Body of pancreas (tissue), 4 donors: ENCODE results near the gene ADAMTS17. TPM values are rescaled to one million over a fixed set of nuclear protein-coding genes. Genes with fewer than 3 reads are reported as not detected.

ENCODE experiments used
- ATAC-seq: fragments of 150-250 bp; one replicate; pipeline ENCODE4 v1.9.1; 2016
- DNase-seq, 4 donors: peaks; one replicate each; pipeline ENCODE4 v3.0.0-alpha.2; 2019
- H3K27ac ChIP-seq, 4 donors: fragments of 200-600 bp; sonication (generic); 1 replicate in 3 of 4; 2 replicates in 1 of 4; pipeline versions ENCODE4 v1.5.1 to v1.6.1; 2016 to 2019; ENCODE audit warnings: mild to moderate bottlenecking in 1 of 4, mixed read lengths in 1 of 4, moderate library complexity in 1 of 4
- H3K27me3 ChIP-seq, 2 donors: fragments of 200-600 bp; sonication (generic); one replicate each; pipeline ENCODE4 v1.6.0; 2016; ENCODE audit warnings: mild to moderate bottlenecking in 1 of 2
- H3K36me3 ChIP-seq, 2 donors: fragments of 200-600 bp; sonication (generic); replicated peaks in 1 of 2; 2 replicates each; pipeline ENCODE4 v1.5.1; 2016; ENCODE audit warnings: low read depth in 2 of 2; ENCODE audit not compliant: insufficient read depth in 1 of 2
- H3K4me1 ChIP-seq: fragments of 200-600 bp; sonication (generic); one replicate; pipeline ENCODE4 v1.6.0; 2016
- H3K4me3 ChIP-seq, 2 donors: fragments of 200-600 bp; sonication (generic); 1 replicate in 1 of 2; 2 replicates in 1 of 2; pipeline ENCODE4 v1.5.1; 2016 to 2019
- H3K9me3 ChIP-seq, 3 donors: fragments of 200-600 bp; sonication (generic); 1 replicate in 2 of 3; 2 replicates in 1 of 3; pipeline ENCODE4 v1.5.1; 2016
- POLR2A ChIP-seq, 3 donors: fragments of 450-650 bp; IDR thresholded peaks; one replicate each; pipeline ENCODE4 v1.6.1; 2016; ENCODE audit warnings: antibody characterized with exemption in 3 of 3, mild to moderate bottlenecking in 2 of 3
- WGBS, 2 donors: methylation state at CpG; one replicate each; pipeline ENCODE4 v1.1.5; 2017; 5-methylcytosine and 5-hydroxymethylcytosine counted together
- intact Hi-C: fragments of 100-400 bp; cut with DNase I; formaldehyde crosslinking; loops from one replicate; pipeline ENCODE4 v1.15.1; 2023
- total RNA-seq, 2 donors: library from RNA; depleted of rRNA; stranded (reverse); fragments of >200 nt; gene quantifications; one replicate each; pipeline ENCODE4 v1.1.0, GENCODE V29; 2016
- TF ChIP-seq, protein P1 (sequence below), 7 experiments: fragments of 450-650 bp in 4 of 7; fragments of 200-600 bp in 3 of 7; sonication (generic) in 3 of 7; IDR thresholded peaks; one replicate each; pipeline ENCODE4 v1.5.1; 2016 to 2019; ENCODE audit warnings: antibody characterized with exemption in 7 of 7

Gene ADAMTS17
- total RNA-seq, 2 donors from 2014 or later: 24.6 to 26.0 TPM

- Histone ChIP-seq H3K4me3 (no peak overlapping the region), H3K36me3 (no peaks in the 10 kb centered on the region), H3K27ac (no peak overlapping the region), H3K4me1 (no peaks in the 10 kb centered on the region), H3K9me3 (no peaks in the 10 kb centered on the region), H3K27me3 (no peaks in the 10 kb centered on the region)
- no peak for ATAC-seq
- DNase-seq: no peak
- 81 to 94% methylated on average over 22 to 24 of the region's 25 CpGs for WGBS, 2 donors
- TF ChIP-seq, protein P1, sequence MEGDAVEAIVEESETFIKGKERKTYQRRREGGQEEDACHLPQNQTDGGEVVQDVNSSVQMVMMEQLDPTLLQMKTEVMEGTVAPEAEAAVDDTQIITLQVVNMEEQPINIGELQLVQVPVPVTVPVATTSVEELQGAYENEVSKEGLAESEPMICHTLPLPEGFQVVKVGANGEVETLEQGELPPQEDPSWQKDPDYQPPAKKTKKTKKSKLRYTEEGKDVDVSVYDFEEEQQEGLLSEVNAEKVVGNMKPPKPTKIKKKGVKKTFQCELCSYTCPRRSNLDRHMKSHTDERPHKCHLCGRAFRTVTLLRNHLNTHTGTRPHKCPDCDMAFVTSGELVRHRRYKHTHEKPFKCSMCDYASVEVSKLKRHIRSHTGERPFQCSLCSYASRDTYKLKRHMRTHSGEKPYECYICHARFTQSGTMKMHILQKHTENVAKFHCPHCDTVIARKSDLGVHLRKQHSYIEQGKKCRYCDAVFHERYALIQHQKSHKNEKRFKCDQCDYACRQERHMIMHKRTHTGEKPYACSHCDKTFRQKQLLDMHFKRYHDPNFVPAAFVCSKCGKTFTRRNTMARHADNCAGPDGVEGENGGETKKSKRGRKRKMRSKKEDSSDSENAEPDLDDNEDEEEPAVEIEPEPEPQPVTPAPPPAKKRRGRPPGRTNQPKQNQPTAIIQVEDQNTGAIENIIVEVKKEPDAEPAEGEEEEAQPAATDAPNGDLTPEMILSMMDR (IDR thresholded peaks at IDR 0.05): no peak
- TF ChIP-seq POLR2A (IDR thresholded peaks at IDR 0.05): no peak
- intact Hi-C loops: no loop called here
Observed at GRCh38 chr15:100309109-100310040, 32.4 kb downstream of the ADAMTS17 start.

- intact Hi-C loops: no loop called here
- DNase-seq (no peak), ATAC-seq (no peak)
- no peaks in the 10 kb centered on the region for H3K27me3 ChIP-seq
- TF ChIP-seq, protein P1 (IDR thresholded peaks at IDR 0.05): no peak
- TF ChIP-seq POLR2A (IDR thresholded peaks at IDR 0.05): no peak
- no peaks in the 10 kb centered on the region for H3K36me3 ChIP-seq
- H3K4me3 ChIP-seq: no peak overlapping the region
- H3K9me3 ChIP-seq: no peaks in the 10 kb centered on the region
- no peaks in the 10 kb centered on the region for H3K4me1 ChIP-seq
- H3K27ac ChIP-seq: no peak overlapping the region
- WGBS, 2 donors: 78 to 90% methylated on average over 4 of the region's 4 CpGs
Observed at GRCh38 chr15:100308608-100309007, 33.2 kb downstream of the ADAMTS17 start.

DNA sequence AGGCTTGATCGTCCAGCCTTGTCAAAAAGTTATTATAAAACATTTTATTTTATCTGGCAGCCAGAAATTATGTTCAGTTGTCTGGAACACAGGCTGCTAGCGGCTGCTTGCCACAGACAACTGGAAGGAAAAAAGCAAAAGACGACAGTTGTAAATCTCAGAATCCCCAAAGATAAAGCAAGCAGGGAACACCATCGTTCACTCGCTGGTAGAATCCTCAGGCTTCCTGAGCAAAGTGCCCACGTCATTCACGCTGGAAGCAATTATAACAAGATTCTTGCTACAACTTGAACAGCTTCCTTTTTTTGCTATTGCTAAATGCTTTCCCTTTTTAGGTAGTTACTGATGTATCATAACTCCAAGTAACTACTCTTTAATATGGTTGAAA lies 33.6 kb downstream of the ADAMTS17 start:
- H3K27ac ChIP-seq: no peak overlapping the region
- DNase-seq (no peak), ATAC-seq (peak; percentile 45)
- no peaks in the 10 kb centered on the region for H3K4me1 ChIP-seq
- TF ChIP-seq POLR2A (IDR thresholded peaks at IDR 0.05): no peak
- TF ChIP-seq, protein P1 (IDR thresholded peaks at IDR 0.05): no peak
- no peaks in the 10 kb centered on the region for H3K36me3 ChIP-seq
- 75 to 85% methylated on average over 7 of the region's 7 CpGs for WGBS, 2 donors
- intact Hi-C loops: no loop called here
- H3K27me3 ChIP-seq: no peaks in the 10 kb centered on the region
- H3K4me3 ChIP-seq: no peak overlapping the region
- H3K9me3 ChIP-seq: no peaks in the 10 kb centered on the region

DNA sequence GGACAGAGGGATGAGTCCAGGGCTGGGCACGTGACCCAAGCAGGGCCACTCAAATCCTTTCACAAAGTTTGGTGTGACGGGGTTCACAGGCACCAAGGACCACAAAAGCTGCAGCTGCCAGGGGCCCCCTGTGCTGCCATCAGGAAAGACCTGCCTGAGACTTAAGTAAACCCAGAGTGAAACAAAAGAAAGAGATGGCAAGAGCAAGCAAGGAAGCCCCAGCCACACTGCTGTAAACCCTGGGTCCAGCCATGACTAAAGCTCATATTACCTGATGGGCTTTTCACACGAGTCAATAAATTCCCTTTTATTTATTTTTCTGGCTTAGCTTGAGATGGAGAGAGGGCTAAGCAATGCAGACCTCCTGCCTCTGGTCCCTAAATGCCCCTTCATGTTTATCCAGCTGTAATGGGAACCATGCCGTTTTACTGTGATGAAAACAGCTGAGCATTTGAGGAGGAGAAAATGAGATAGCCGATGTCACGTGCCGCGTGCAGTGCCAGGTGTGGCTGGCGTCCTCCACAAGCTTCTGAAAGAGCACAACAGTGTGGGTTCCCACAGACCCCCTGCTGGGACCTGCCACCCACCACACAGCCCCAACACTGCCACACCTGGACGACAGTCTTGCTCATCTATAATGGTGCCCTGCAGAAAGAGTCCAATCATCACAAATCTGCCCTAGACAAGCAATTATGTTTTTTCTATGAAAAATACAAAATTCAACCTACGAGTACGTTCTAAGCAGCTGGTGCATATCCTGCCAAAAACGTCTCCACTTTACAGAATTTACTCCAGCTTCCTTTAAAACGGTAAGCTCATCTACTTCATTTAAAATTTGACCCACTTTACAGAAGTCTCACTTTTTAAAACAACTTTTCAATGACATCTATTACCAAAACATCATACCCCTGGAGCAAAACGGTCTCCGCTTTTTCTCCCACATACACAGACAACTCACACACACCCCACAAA lies 34.2 kb downstream of the ADAMTS17 start:
- TF ChIP-seq, protein P1 (IDR thresholded peaks at IDR 0.05): no peak
- no peak for TF ChIP-seq POLR2A (IDR thresholded peaks at IDR 0.05)
- Histone ChIP-seq H3K27ac (no peak overlapping the region), H3K4me3 (no peak overlapping the region), H3K36me3 (no peaks in the 10 kb centered on the region), H3K9me3 (no peaks in the 10 kb centered on the region), H3K27me3 (no peaks in the 10 kb centered on the region), H3K4me1 (no peaks in the 10 kb centered on the region)
- ATAC-seq (no peak), DNase-seq (no peak)
- 85 to 88% methylated on average over 16 of the region's 16 CpGs for WGBS, 2 donors
- intact Hi-C loops: no loop called here
